GM12873 (cell line): ENCODE data around the gene PCGF3.
A peak's percentile ranks its signal among the peaks of the same experiment; 100 is the strongest.

ENCODE experiments used
- TF ChIP-seq, protein P1 (sequence below): IDR thresholded peaks from 2 replicates; pipeline ENCODE4 v1.5.1; 2012; ENCODE audit warnings: low read depth, mild to moderate bottlenecking, moderate library complexity, low read length, control low read depth; ENCODE audit not compliant: insufficient read depth; ENCODE audit errors: missing control alignments

Gene PCGF3

DNA sequence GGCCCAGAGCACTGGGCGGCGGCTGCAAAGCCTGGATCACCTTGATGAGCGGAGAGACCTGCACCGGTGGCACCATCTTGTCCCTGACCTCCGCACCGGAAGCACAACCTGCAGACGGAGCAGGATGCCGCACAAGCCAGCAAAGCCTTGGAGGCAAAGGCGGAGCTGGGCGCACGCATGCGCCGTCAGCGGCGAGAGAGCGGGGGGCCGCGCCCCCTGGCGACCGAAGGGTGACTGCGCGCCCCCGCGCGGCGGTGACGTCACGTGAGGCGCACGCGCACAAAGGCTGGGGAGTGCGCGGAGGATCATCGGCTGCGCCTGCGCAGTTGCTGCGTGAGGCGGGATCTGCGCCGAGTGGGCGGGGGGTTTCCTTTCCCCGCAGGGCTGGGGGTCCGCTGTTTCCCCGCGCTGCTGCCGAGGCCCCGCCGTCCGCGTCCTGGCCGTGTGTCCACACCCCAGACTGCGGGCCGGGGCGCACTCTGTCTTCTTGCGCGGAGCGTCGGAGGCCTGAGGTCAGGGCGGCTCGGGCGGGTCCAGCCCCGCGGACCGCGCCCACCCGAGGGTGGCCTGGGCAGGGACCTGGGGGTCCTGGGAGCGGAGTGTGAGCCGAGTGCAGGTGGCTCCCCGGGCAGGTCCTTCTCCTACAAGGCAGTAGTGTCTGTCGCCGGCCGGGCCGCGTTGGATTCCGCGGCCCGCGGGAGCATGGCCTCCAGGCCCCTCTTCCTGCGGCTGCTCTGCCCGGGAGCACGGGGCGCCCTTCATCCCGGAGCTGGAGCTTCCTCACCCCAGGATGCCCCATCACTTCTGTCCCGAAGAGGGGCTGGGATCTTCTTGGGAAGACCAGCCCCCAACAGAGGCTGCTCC is 31.2 kb upstream of the PCGF3 start, which contains the start of the genes ATP5ME and MYL5:
Gene ATP5ME (minus strand): TSS at position 105 of the 864 bp plus-strand sequence. CDS start 29 bp downstream, at position 76.
Gene MYL5 (plus strand): TSS at position 371 of the 864 bp plus-strand sequence. CDS start 3,485 bp downstream, outside the sequence.
- TF ChIP-seq, protein P1, sequence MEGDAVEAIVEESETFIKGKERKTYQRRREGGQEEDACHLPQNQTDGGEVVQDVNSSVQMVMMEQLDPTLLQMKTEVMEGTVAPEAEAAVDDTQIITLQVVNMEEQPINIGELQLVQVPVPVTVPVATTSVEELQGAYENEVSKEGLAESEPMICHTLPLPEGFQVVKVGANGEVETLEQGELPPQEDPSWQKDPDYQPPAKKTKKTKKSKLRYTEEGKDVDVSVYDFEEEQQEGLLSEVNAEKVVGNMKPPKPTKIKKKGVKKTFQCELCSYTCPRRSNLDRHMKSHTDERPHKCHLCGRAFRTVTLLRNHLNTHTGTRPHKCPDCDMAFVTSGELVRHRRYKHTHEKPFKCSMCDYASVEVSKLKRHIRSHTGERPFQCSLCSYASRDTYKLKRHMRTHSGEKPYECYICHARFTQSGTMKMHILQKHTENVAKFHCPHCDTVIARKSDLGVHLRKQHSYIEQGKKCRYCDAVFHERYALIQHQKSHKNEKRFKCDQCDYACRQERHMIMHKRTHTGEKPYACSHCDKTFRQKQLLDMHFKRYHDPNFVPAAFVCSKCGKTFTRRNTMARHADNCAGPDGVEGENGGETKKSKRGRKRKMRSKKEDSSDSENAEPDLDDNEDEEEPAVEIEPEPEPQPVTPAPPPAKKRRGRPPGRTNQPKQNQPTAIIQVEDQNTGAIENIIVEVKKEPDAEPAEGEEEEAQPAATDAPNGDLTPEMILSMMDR = peak; percentile 100

DNA sequence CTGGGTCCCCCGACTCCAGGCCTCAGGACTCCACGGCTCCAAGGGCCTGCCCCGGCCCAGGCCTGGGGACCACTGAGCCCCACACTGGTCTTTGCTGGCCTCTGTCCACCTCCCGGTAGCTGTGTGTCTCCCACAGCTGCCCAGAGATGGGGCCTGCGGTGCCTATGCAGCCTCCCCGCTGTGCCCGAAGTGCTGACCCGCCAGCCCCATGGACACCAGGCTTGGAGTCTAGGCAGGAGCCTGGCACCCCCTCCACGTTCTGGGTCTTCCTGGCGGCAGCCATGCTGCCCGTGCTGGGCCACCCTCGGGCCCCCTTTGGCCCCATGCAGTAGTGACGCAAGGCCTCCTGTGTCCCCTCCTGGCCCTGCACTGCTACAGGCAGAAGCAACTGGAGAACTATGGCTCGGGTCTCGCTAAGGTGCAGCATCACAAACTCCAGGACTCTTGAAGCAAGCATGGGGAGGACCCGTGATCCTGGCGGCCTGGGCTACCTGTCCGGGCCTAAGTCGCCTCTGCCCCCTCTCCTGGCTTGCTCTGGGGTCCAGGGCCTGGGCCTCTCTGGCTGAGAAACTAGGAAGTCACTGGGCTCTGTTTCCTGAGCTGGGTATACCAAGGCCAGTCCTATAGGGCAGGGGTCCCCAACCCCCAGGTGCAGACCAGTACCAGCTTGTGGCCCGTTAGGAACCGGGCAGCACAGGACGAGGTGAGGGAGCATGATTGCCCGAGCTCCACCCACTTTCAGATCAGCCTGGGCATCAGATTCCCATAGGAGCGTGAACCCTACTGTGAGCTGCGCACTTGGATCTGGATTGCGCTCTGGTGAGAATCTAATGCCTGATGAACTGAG is 30.4 kb upstream of the PCGF3 start:
- TF ChIP-seq, protein P1 = no peak

DNA sequence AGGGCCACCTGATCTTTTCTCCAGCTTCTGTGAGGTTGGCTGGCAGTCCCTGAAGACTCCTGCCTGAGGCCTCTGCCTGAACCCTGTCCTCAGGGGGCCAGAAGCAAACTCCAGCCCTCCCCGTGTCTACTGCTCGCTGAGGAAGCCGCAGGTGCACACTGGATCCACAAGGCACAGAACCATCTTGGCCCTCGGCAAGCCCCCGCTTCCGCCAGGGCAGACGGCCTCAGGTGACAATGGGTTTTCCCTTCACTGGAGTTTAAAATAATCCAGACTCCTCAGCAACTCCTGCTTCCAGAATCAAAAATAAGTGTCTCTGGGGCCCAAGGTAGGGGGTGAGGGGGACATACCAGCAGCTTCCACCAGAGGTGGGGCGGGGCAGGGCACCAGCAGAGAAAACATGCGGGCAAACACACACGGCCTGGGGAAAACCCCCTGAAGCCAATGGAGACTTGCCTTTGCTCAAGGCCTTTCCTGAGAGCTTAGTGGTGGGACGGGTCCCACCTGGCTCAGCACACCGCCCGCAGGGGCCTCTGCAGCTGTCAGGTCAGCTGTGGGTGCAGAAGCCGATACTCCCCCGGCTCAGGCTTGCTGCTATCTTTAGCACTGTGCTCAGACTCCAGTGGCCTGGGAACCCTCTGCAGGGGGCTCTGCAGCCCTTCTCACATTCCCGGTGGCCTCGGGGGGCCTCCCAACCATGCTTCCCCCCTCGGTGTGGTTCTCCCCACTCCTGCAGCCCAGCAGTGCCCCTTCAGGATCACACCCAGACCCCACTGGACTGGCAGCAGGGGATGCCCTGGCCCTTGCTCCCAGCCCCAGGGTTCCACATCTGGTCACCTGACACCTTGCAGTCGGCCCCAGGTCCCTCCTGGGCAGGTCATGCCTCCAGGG is 29.4 kb upstream of the PCGF3 start:
- TF ChIP-seq, protein P1 = no peak

DNA sequence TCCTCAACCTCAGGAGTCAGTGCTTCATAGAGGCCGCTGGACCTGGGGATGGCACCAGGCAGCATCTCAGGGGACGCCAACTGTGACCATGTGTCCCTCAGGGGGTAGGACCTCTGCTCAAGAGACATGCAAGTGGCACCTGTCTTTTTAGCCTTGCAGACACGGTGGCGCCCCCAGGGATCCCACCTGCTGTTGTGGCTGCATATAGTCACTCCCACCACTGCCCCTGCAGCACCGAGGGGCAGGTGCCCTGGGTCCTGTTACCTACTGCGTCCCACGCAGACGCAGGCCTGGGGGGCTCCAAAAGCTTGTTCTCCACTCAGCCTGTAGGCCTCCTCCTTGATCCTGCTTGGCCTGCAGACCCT is 28.8 kb upstream of the PCGF3 start:
- TF ChIP-seq, protein P1 = no peak

DNA sequence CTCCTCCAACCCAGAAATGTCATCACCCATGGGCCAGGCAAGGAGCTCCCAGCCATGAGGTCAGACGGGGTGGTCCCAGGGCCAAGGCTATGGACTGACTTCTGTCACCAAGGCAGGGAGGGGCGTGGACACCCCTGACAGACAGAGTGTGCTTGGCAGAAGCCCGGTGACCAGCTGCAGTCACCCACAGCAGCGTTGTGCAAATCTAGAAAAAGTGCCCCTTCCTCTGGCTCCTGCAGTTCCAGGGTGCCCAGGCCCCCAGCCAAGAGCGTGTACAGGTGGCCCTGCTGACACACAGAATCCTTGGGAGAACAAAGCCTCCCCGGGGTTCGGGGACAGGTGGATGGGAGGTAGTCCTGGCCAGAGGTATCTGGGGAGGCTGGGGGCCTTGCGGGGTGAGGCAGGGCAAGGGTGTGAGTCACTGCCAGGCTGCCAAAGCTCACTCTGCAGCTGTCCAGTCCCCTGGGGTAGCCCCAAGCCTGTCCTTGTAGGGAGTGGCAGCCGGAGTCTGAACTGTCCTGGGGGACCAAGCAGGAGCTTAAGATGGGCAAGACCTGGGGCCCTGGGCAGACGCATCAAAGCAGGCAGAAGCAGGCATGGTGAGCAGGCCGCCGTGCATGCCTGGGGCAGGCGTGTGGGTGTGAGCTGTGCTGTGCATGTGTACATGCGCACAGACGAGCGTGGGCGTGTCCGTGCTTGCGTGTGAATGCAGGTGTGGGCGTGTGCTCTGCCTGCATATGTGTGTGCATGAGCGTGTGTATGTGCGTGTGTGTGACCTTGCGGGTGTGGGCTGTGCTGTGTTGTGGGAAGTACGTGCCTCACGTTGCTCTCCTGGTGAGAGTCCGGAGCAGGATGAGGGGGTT is 28.0 kb upstream of the PCGF3 start:
- TF ChIP-seq, protein P1 = no peak

DNA sequence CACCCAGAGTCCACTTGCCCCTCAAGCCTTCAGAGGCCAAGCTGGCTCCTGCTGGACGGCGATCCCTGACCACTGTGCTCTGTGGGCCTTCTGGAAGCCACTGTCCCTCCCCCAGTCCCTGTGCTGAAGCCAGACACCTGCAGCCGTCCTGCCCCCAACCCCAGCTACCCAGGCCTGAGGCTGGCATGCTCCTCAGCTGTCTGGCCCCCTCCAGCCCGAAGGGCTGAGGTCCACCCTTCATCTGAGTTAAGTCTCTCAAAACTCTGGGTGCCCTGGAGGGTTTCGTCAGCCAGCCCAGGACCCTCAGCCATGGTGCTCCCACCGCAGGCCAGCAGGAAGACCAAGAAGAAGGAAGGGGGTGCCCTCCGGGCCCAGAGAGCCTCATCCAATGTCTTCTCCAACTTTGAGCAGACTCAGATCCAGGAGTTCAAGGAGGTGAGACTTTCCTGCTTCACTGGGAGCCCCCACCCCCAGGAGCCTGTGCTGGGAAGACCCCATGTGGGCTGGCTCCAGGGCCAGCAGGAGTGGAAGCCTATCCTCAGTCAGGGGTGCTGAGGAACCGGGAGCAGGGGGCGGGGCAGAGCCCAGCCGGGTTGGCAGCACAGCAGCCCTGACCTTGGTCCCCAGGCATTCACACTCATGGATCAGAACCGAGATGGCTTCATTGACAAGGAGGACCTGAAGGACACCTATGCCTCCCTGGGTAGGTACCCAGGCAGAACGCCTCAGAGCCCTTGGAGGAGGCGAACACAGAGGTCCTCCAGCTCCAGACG is 27.1 kb upstream of the PCGF3 start:
- TF ChIP-seq, protein P1 = no peak
